ENCODE data around the gene AQP6. TPM values are rescaled to one million over a fixed set of nuclear protein-coding genes. Genes with fewer than 3 reads are reported as not detected.
"Not testable (repeated sequence)": the region's sequence is repeated elsewhere in the genome, so short reads cannot be mapped to it uniquely, and the experiment has no call there.

AQP6 gene
- total RNA-seq, 4 donors from 2014 or later, result 0.39 to 0.63 TPM; not detected in 2

DNA sequence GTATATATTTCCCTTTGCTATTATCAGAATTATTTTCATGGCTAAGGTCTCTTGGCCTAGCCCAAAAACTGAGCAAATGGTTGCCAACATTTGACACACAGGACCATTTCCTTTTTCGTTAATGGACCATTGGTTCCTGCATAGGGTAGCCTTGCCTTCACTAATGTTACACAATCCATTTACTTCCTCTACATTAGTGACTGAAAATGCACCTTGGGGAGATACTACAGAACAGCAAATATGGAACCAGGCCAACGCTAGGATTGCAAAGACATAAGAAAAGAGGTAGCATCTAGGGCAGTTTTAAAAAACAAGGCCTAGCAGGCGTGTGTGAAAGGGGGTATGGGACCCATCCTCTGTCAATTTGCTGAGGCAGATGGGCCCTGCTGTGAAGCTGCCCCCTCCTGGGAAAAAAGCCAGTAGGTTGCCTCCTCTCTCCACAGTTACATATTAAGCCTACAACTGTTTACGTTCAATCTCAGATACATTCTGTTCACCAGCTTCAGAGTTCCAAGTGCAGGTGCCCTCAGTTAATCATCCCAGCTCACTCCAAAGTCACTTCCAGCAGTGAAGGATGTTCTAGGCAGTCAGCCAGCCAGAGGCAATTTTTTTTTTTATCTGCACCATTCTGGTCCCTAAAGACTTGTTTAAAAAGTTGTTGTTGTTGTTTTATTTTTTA is 15.0 kb downstream of the AQP6 start:
- no peaks in the 10 kb centered on the region for H3K27me3 ChIP-seq
- H3K36me3 ChIP-seq, result peaks cover 0 to 26% (median under 1%) of the 10 kb centered on the region in 3 donors
- H3K9me3 ChIP-seq, result no peaks in the 10 kb centered on the region
- 78 to 85% methylated on average over 4 of the region's 4 CpGs for WGBS, 2 donors
- no peak overlapping the region for H3K4me3 ChIP-seq
- TF ChIP-seq, protein P1, sequence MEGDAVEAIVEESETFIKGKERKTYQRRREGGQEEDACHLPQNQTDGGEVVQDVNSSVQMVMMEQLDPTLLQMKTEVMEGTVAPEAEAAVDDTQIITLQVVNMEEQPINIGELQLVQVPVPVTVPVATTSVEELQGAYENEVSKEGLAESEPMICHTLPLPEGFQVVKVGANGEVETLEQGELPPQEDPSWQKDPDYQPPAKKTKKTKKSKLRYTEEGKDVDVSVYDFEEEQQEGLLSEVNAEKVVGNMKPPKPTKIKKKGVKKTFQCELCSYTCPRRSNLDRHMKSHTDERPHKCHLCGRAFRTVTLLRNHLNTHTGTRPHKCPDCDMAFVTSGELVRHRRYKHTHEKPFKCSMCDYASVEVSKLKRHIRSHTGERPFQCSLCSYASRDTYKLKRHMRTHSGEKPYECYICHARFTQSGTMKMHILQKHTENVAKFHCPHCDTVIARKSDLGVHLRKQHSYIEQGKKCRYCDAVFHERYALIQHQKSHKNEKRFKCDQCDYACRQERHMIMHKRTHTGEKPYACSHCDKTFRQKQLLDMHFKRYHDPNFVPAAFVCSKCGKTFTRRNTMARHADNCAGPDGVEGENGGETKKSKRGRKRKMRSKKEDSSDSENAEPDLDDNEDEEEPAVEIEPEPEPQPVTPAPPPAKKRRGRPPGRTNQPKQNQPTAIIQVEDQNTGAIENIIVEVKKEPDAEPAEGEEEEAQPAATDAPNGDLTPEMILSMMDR (IDR thresholded peaks at IDR 0.05), result no peak
- no peak for TF ChIP-seq EP300 (IDR thresholded peaks at IDR 0.05)
- no peak for TF ChIP-seq POLR2A (IDR thresholded peaks at IDR 0.05)
- no peak for DNase-seq (ENCODE audit: low spot score in 2 of 2)
- H3K4me1 ChIP-seq, result peaks cover 0 to 11% (median 0%) of the 10 kb centered on the region in 4 donors
- H3K27ac ChIP-seq, result no peak overlapping the region

DNA sequence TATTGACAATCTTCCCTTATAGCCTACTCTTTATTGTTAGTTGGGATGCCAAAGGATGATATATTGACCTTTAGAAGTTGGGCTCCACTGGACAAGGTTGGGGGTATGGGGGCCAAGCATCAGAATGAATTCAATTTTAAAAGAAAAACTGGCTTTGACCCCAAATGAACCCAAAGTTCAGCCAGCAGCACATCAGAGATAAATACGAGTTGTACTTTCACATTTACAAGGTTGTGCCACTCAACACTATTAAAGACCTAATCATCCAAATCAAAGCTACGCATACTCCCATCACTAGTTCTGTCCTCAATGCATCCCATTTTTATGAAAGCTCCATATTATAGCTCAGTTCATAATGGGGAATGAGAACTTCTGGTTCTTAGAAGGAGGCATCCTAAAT is 16.7 kb downstream of the AQP6 start:
- DNase-seq (ENCODE audit: low spot score in 2 of 2); H3K4me3 ChIP-seq; H3K27me3 ChIP-seq; H3K9me3 ChIP-seq; H3K27ac ChIP-seq; H3K4me1 ChIP-seq: not testable (repeated sequence)
- peaks cover 0 to 42% (median 4%) of the 10 kb centered on the region in 3 donors for H3K36me3 ChIP-seq
- WGBS, 2 donors, result 93% methylated on average over 2 of the region's 2 CpGs

DNA sequence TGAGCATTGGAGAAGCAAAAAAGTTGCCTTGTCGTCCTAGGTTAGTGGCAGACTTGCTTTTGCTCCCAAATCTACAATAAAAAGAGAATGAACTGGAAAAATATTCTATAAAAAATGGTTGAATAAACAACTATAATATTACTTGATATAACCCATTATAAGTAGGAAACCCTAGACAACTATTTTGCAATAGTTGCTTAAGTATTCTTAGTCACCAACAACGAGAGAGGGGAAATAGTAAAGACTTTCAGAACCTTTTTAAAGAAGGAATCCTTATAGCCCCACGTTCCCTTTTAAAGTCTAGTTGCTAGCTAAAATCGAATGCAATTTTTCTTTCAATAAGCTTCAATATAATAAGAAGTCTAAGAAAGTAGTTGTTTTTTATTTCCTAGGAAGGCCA is 17.5 kb downstream of the AQP6 start:
- Histone ChIP-seq H3K27ac (no peak overlapping the region), H3K4me1 (no peaks in the 10 kb centered on the region), H3K36me3 (peaks cover 0 to 49% (median 4%) of the 10 kb centered on the region in 3 donors), H3K4me3 (no peak overlapping the region), H3K9me3 (no peaks in the 10 kb centered on the region), H3K27me3 (no peaks in the 10 kb centered on the region)
- TF ChIP-seq POLR2A (IDR thresholded peaks at IDR 0.05), result no peak
- no peak for TF ChIP-seq EP300 (IDR thresholded peaks at IDR 0.05)
- TF ChIP-seq, protein P1 (IDR thresholded peaks at IDR 0.05), result no peak
- DNase-seq (ENCODE audit: low spot score in 2 of 2), result no peak
- 81 to 84% methylated on average over 4 of the region's 4 CpGs for WGBS, 2 donors

DNA sequence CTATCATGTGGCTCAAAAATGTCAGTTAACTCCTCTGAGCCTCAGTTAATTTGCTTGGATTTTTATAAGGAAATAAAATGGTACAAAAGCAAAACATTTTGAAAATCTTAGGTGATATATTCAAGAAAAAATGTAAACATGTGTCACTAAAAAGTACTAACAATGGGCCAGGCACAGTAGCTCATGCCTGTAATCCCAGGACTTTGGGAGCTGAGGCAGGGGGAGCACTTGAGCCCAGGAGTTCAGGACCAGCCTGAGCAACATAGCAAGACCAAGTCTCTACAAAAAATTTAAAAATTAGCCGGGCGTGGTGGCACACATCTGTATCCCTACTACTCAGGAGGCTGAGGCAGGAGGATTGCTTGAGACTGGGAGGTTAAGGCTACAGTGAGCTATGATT is 25.7 kb downstream of the AQP6 start:
- no peaks in the 10 kb centered on the region for H3K27me3 ChIP-seq

DNA sequence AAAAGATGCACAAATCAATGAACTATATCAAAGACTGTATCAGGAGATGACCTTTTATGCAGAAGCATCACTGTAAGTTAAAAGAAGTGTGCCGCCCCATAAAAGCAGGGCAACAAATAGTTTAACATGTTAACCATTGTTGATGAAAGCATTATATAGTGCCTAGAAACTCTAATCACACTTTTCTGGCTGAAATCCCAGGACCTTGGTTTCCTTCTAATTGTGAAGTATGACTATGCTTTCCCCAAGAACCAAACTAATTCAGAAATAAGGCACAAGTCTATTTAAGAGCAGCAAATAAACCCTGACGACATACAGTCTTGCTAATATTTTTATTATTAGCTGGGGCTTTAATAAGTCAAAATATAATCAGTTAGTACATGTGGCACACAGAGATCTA is 30.8 kb downstream of the AQP6 start:
- no peaks in the 10 kb centered on the region for H3K4me1 ChIP-seq
- H3K9me3 ChIP-seq, result no peaks in the 10 kb centered on the region
- H3K27ac ChIP-seq, result no peak overlapping the region
- H3K36me3 ChIP-seq, result peaks cover 0 to 29% (median 0%) of the 10 kb centered on the region in 3 donors
- H3K27me3 ChIP-seq, result no peaks in the 10 kb centered on the region
- H3K4me3 ChIP-seq, result no peak overlapping the region
- 84 to 87% methylated on average over 2 of the region's 2 CpGs for WGBS, 2 donors
- no peak for DNase-seq (ENCODE audit: low spot score in 2 of 2)
- TF ChIP-seq POLR2A (IDR thresholded peaks at IDR 0.05), result no peak
- no peak for TF ChIP-seq EP300 (IDR thresholded peaks at IDR 0.05)
- TF ChIP-seq, protein P1 (IDR thresholded peaks at IDR 0.05), result no peak

More for the DNA sequence above, 25.7 kb downstream of the AQP6 start:
- no peaks in the 10 kb centered on the region for H3K9me3 ChIP-seq
- peaks cover 0 to 70% (median 0%) of the 10 kb centered on the region in 3 donors for H3K36me3 ChIP-seq
- H3K27ac ChIP-seq, result no peak overlapping the region
- no peak for DNase-seq (ENCODE audit: low spot score in 2 of 2)
- H3K4me3 ChIP-seq, result no peak overlapping the region
- 89 to 95% methylated on average over 2 of the region's 2 CpGs for WGBS, 2 donors
- no peaks in the 10 kb centered on the region for H3K4me1 ChIP-seq
- TF ChIP-seq EP300 (IDR thresholded peaks at IDR 0.05) (no peak), POLR2A (IDR thresholded peaks at IDR 0.05) (no peak)
- TF ChIP-seq, protein P1 (IDR thresholded peaks at IDR 0.05), result no peak
